Vagina (tissue), 2 donors: ENCODE results near the gene DPEP3. TPM values are rescaled to one million over a fixed set of nuclear protein-coding genes. Genes with fewer than 3 reads are reported as not detected.

Experiments used
- DNase-seq, 2 donors: peaks; one replicate each; pipeline ENCODE4 v3.0.0-alpha.2; 2017; ENCODE audit errors: extremely low spot score in 2 of 2
- H3K27ac ChIP-seq: fragments of 200-600 bp; sonication (generic); one replicate; pipeline ENCODE4 v1.5.1; 2019
- H3K27me3 ChIP-seq: fragments of 200-600 bp; sonication (generic); one replicate; pipeline ENCODE4 v1.5.1; 2019
- H3K36me3 ChIP-seq, 2 donors: fragments of 200-600 bp; sonication (generic); one replicate each; pipeline ENCODE4 v1.5.1; 2017 to 2019
- H3K4me1 ChIP-seq: fragments of 200-600 bp; sonication (generic); one replicate; pipeline ENCODE4 v1.5.1; 2019
- H3K4me3 ChIP-seq, 2 donors: fragments of 200-600 bp; sonication (generic); 1 replicate in 1 of 2; 2 replicates in 1 of 2; pipeline ENCODE4 v1.5.1; 2016 to 2019
- H3K9me3 ChIP-seq: fragments of 200-600 bp; sonication (generic); one replicate; pipeline ENCODE4 v1.5.1; 2019
- POLR2A ChIP-seq, 2 donors: fragments of 450-650 bp; IDR thresholded peaks; one replicate each; pipeline ENCODE4 v1.6.1; 2017; ENCODE audit warnings: antibody characterized with exemption in 2 of 2, mild to moderate bottlenecking in 2 of 2, moderate library complexity in 2 of 2
- POLR2AphosphoS5 ChIP-seq, 2 donors: sonication (generic); formaldehyde crosslinking; IDR thresholded peaks; one replicate each; pipeline ENCODE4 v1.9.0; 2017; ENCODE audit warnings: antibody characterized with exemption in 2 of 2, mild to moderate bottlenecking in 2 of 2, low read depth in 1 of 2; ENCODE audit not compliant: insufficient read depth in 1 of 2
- intact Hi-C: fragments of 100-400 bp; cut with DNase I; formaldehyde crosslinking; loops from one replicate; pipeline ENCODE4 v1.15.1; 2023
- total RNA-seq: library from RNA; depleted of rRNA; stranded (reverse); fragments of >200 nt; gene quantifications from one replicate; pipeline ENCODE4 v1.2.3, GENCODE V29; 2016
- TF ChIP-seq, protein P1 (sequence below), 3 experiments: fragments of 450-650 bp in 2 of 3; fragments of 200-600 bp in 1 of 3; sonication (generic) in 1 of 3; IDR thresholded peaks; one replicate each; pipeline ENCODE4 v1.5.1; 2017 to 2019; ENCODE audit warnings: antibody characterized with exemption in 3 of 3, mild to moderate bottlenecking in 2 of 3, moderate library complexity in 2 of 3

DPEP3 gene
- total RNA-seq, 1 donor from 2014 or later, result not detected

DNA sequence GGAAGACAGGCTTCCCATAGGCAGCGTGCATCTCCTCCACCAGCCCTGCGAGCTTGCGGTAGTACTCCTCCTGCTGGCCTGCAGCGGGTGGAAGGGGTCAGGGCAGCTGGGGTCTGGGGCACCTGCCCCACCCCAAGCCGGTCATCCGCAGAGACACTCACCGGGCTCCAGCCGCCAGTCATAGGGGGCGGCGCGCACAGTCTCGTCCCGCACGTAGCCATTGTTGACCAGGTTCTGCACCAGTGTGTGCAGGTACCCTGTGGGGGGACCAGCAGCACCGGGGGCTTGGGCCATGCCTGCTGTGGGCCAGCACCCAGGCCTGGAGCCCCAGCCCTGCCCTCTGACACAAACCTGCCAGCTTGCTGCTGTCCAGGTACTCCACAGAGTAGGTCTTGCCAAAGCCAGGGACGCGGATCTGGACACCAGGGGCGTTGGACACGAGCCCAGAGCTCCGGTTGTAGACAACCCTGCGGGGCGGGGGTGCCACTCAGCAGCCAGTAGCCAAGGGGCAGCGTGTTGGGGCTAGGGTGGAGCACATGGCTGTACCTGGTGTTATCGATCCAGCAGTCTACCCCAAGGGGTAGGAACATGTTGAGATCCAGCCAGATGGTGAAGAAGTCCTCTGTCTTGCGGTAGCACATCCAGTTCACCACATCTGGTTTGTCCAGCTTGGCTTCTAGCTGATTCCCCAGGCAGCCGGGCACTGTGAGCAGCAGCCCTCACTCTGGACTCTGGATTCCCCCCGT lies 37.6 kb downstream of the DPEP3 start:
- Histone ChIP-seq H3K36me3 (peaks cover 0 to 34% of the 10 kb centered on the region in 2 donors), H3K27me3 (no peaks in the 10 kb centered on the region), H3K9me3 (no peaks in the 10 kb centered on the region), H3K4me1 (peaks cover 51% of the 10 kb centered on the region), H3K4me3 (no peak overlapping the region), H3K27ac (peak overlapping the region; percentile 84)
- intact Hi-C loops, result no loop called here
- peak in 1 of 2 donors; percentile 44 for TF ChIP-seq POLR2AphosphoS5 (IDR thresholded peaks at IDR 0.05; ENCODE audit: insufficient read depth in 1 of 2, low read depth in 1 of 2)
- TF ChIP-seq, protein P1, sequence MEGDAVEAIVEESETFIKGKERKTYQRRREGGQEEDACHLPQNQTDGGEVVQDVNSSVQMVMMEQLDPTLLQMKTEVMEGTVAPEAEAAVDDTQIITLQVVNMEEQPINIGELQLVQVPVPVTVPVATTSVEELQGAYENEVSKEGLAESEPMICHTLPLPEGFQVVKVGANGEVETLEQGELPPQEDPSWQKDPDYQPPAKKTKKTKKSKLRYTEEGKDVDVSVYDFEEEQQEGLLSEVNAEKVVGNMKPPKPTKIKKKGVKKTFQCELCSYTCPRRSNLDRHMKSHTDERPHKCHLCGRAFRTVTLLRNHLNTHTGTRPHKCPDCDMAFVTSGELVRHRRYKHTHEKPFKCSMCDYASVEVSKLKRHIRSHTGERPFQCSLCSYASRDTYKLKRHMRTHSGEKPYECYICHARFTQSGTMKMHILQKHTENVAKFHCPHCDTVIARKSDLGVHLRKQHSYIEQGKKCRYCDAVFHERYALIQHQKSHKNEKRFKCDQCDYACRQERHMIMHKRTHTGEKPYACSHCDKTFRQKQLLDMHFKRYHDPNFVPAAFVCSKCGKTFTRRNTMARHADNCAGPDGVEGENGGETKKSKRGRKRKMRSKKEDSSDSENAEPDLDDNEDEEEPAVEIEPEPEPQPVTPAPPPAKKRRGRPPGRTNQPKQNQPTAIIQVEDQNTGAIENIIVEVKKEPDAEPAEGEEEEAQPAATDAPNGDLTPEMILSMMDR (IDR thresholded peaks at IDR 0.05), result no peak
- DNase-seq, result no peak

DNA sequence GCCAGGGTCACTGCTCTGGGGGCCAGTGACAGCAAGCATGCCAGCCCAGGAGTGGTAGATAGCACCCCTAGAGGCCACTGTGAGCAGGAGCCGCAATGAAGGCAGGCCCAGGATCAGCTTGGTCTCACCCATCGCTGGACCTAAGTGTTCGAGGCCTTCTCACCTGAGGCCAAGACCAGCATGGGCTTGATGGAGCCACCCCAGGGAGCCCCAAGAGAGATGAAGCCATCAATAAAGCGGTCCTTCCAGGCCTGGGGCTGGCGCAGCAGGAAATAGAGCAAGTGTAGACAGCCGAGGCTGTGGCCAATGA lies 38.1 kb downstream of the DPEP3 start:
- DNase-seq, result no peak
- Histone ChIP-seq H3K27ac (peak overlapping the region; percentile 10), H3K9me3 (no peaks in the 10 kb centered on the region), H3K36me3 (peaks cover 0 to 29% of the 10 kb centered on the region in 2 donors), H3K27me3 (no peaks in the 10 kb centered on the region), H3K4me1 (peaks cover 57% of the 10 kb centered on the region), H3K4me3 (no peak overlapping the region)
- intact Hi-C loops, result no loop called here
- TF ChIP-seq, protein P1 (IDR thresholded peaks at IDR 0.05), result peak in 1 of 3 experiments; percentile 36
- TF ChIP-seq POLR2AphosphoS5 (IDR thresholded peaks at IDR 0.05; ENCODE audit: insufficient read depth in 1 of 2, low read depth in 1 of 2), result no peak

GRCh38 chr16:67941469-67942199 lies 38.7 kb downstream of the DPEP3 start:
- TF ChIP-seq POLR2AphosphoS5 (IDR thresholded peaks at IDR 0.05; ENCODE audit: insufficient read depth in 1 of 2, low read depth in 1 of 2) (no peak), POLR2A (IDR thresholded peaks at IDR 0.05) (no peak)
- TF ChIP-seq, protein P1 (IDR thresholded peaks at IDR 0.05), result no peak
- intact Hi-C loops, result no loop called here
- no peak overlapping the region for H3K4me3 ChIP-seq
- H3K27ac ChIP-seq, result peak overlapping the region; percentile 10
- H3K36me3 ChIP-seq, result peaks cover 0 to 23% of the 10 kb centered on the region in 2 donors
- H3K27me3 ChIP-seq, result no peaks in the 10 kb centered on the region
- DNase-seq, result no peak
- peaks cover 62% of the 10 kb centered on the region for H3K4me1 ChIP-seq
- no peaks in the 10 kb centered on the region for H3K9me3 ChIP-seq

- Histone ChIP-seq H3K36me3 (peaks cover 0 to 13% of the 10 kb centered on the region in 2 donors), H3K4me1 (peaks cover 58% of the 10 kb centered on the region), H3K9me3 (no peaks in the 10 kb centered on the region), H3K27ac (no peak overlapping the region), H3K27me3 (no peaks in the 10 kb centered on the region), H3K4me3 (no peak overlapping the region)
- TF ChIP-seq POLR2A (IDR thresholded peaks at IDR 0.05), result no peak
- no peak for TF ChIP-seq POLR2AphosphoS5 (IDR thresholded peaks at IDR 0.05; ENCODE audit: insufficient read depth in 1 of 2, low read depth in 1 of 2)
- TF ChIP-seq, protein P1 (IDR thresholded peaks at IDR 0.05), result no peak
- intact Hi-C loops, result no loop called here
- DNase-seq, result no peak
Measured at GRCh38 chr16:67940446-67941089, 39.7 kb downstream of the DPEP3 start.
